H1 (cell line): Measurements from ENCODE around the gene FRZB. TPM values are rescaled to one million over a fixed set of nuclear protein-coding genes. Genes with fewer than 3 reads are reported as not detected.

Experiments used
- RXRA ChIP-seq: IDR thresholded peaks from 2 replicates; pipeline ENCODE4 v1.6.1; 2011; ENCODE audit warnings: low read depth, mild to moderate bottlenecking, low read length, moderate library complexity; ENCODE audit not compliant: insufficient read depth
- polyA plus RNA-seq, 7 experiments: library from polyadenylated mRNA; depleted of rRNA in 3 of 7; stranded (reverse) in 5 of 7; unstranded in 2 of 7; fragments of >200 nt in 5 of 7; fragments of 200-250 nt in 2 of 7; gene quantifications; 1 replicate in 5 of 7; 2 replicates in 1 of 7; 4 replicates in 1 of 7; pipeline versions ENCODE4 v1.2.1 to v1.2.3, GENCODE V29; 2011 to 2013; ENCODE audit warnings: missing spikeins in 2 of 7, mixed read lengths in 2 of 7
- total RNA-seq: library from RNA; stranded (reverse); fragmentation: NEBNext Ultra II Directional; extraction: Animal tissue kit (Norgen Biotek cat#: 25700); gene quantifications from 2 replicates; pipeline ENCODE4 v1.2.1, GENCODE V29; 2021
- TF ChIP-seq, protein P1 (sequence below): fragments of 300-600 bp; sonication (generic); IDR thresholded peaks from 2 replicates; pipeline ENCODE4 v1.7.1; 2012; ENCODE audit warnings: low read length, moderate library complexity, mild to moderate bottlenecking, inconsistent platforms; ENCODE audit not compliant: insufficient replicate concordance

Gene FRZB
- total and polyA plus RNA-seq, 2 of the 8 experiments (the other 6 are each of a cell fraction or from before 2014, with no cell fraction given) = 4.4 to 4.6 TPM

DNA sequence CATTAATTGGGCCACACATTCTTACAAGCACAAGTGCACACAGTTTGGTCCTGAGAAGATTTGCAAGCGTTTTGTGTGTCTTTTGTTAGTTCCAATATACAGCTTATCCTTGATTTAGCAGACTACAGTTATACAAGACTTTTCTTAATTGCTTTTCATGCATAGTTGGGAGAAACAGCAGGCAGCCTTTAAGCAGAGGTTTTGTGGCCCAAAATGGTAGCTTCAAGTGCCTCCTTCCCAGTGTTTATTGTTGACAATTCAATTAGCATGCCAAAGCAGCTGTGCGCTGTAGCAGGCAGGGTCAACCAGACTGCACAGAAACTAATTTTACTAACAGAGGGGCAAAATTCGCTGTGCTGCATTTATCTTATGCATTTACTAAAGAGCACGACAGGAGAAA is 47.5 kb downstream of the FRZB start (continued):
- TF ChIP-seq, protein P1, sequence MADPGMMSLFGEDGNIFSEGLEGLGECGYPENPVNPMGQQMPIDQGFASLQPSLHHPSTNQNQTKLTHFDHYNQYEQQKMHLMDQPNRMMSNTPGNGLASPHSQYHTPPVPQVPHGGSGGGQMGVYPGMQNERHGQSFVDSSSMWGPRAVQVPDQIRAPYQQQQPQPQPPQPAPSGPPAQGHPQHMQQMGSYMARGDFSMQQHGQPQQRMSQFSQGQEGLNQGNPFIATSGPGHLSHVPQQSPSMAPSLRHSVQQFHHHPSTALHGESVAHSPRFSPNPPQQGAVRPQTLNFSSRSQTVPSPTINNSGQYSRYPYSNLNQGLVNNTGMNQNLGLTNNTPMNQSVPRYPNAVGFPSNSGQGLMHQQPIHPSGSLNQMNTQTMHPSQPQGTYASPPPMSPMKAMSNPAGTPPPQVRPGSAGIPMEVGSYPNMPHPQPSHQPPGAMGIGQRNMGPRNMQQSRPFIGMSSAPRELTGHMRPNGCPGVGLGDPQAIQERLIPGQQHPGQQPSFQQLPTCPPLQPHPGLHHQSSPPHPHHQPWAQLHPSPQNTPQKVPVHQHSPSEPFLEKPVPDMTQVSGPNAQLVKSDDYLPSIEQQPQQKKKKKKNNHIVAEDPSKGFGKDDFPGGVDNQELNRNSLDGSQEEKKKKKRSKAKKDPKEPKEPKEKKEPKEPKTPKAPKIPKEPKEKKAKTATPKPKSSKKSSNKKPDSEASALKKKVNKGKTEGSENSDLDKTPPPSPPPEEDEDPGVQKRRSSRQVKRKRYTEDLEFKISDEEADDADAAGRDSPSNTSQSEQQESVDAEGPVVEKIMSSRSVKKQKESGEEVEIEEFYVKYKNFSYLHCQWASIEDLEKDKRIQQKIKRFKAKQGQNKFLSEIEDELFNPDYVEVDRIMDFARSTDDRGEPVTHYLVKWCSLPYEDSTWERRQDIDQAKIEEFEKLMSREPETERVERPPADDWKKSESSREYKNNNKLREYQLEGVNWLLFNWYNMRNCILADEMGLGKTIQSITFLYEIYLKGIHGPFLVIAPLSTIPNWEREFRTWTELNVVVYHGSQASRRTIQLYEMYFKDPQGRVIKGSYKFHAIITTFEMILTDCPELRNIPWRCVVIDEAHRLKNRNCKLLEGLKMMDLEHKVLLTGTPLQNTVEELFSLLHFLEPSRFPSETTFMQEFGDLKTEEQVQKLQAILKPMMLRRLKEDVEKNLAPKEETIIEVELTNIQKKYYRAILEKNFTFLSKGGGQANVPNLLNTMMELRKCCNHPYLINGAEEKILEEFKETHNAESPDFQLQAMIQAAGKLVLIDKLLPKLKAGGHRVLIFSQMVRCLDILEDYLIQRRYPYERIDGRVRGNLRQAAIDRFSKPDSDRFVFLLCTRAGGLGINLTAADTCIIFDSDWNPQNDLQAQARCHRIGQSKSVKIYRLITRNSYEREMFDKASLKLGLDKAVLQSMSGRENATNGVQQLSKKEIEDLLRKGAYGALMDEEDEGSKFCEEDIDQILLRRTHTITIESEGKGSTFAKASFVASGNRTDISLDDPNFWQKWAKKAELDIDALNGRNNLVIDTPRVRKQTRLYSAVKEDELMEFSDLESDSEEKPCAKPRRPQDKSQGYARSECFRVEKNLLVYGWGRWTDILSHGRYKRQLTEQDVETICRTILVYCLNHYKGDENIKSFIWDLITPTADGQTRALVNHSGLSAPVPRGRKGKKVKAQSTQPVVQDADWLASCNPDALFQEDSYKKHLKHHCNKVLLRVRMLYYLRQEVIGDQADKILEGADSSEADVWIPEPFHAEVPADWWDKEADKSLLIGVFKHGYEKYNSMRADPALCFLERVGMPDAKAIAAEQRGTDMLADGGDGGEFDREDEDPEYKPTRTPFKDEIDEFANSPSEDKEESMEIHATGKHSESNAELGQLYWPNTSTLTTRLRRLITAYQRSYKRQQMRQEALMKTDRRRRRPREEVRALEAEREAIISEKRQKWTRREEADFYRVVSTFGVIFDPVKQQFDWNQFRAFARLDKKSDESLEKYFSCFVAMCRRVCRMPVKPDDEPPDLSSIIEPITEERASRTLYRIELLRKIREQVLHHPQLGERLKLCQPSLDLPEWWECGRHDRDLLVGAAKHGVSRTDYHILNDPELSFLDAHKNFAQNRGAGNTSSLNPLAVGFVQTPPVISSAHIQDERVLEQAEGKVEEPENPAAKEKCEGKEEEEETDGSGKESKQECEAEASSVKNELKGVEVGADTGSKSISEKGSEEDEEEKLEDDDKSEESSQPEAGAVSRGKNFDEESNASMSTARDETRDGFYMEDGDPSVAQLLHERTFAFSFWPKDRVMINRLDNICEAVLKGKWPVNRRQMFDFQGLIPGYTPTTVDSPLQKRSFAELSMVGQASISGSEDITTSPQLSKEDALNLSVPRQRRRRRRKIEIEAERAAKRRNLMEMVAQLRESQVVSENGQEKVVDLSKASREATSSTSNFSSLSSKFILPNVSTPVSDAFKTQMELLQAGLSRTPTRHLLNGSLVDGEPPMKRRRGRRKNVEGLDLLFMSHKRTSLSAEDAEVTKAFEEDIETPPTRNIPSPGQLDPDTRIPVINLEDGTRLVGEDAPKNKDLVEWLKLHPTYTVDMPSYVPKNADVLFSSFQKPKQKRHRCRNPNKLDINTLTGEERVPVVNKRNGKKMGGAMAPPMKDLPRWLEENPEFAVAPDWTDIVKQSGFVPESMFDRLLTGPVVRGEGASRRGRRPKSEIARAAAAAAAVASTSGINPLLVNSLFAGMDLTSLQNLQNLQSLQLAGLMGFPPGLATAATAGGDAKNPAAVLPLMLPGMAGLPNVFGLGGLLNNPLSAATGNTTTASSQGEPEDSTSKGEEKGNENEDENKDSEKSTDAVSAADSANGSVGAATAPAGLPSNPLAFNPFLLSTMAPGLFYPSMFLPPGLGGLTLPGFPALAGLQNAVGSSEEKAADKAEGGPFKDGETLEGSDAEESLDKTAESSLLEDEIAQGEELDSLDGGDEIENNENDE = peak; percentile 71
- no peak for TF ChIP-seq RXRA
- TF ChIP-seq, all 59 proteins: peak for 2
